ENCODE measurements around the gene PACRG. TPM values are rescaled to one million over a fixed set of nuclear protein-coding genes. Genes with fewer than 3 reads are reported as not detected.

Gene PACRG
- total and polyA plus RNA-seq, 2 of the 8 experiments (the other 6 are each of a cell fraction or from before 2014, with no cell fraction given) = 0.44 to 0.54 TPM

- Histone ChIP-seq H3K4me2 (ENCODE audit: insufficient read depth in 1 of 2, low read depth in 2 of 2, low read length in 2 of 2) (no peak overlapping the region), H2BK20ac (ENCODE audit: low read length) (no peak overlapping the region), H3K14ac (ENCODE audit: insufficient read length) (no peak overlapping the region), H3K56ac (replicated peaks; ENCODE audit: insufficient read length, low read depth, low read length) (no peak overlapping the region), H2AFZ (ENCODE audit: low read length) (peak overlapping the region; percentile 17; the same call in 1 of the 2 replicates), H2AK5ac (ENCODE audit: low read depth, low read length) (no peak overlapping the region), H3K18ac (ENCODE audit: extremely low read depth, low read length) (no peak overlapping the region), H3K4ac (replicated peaks; ENCODE audit: insufficient read length, low read depth, low read length) (no peak overlapping the region), H3K36me3 (ENCODE audit: control insufficient read depth in 2 of 4, insufficient read depth in 4 of 4, low read length in 3 of 4) (no peaks in the 10 kb centered on the region), H4K8ac (ENCODE audit: extremely low read depth, insufficient read depth, low read length) (no peak overlapping the region), H3K9me3 (ENCODE audit: insufficient read depth in 2 of 2, low read depth in 1 of 2, low read length in 1 of 2) (no peaks in the 10 kb centered on the region), H4K20me1 (replicated peaks in 1 of 2; ENCODE audit: control insufficient read depth in 1 of 2, insufficient read depth in 2 of 2, low read length in 2 of 2) (no peaks in the 10 kb centered on the region), H3K4me1 (replicated peaks in 1 of 4; ENCODE audit: control insufficient read depth in 3 of 4, insufficient read depth in 4 of 4, low read length in 3 of 4) (no peaks in the 10 kb centered on the region), H3K79me2 (ENCODE audit: control insufficient read depth in 1 of 2, insufficient read depth in 2 of 2, low read length in 2 of 2) (no peaks in the 10 kb centered on the region), H3K27ac (ENCODE audit: low read depth, low read length) (no peak overlapping the region), H4K5ac (ENCODE audit: insufficient read length, low read depth, low read length) (no peak overlapping the region), H3K23me2 (ENCODE audit: low read depth, low read length) (no peaks in the 10 kb centered on the region), H4K91ac (replicated peaks; ENCODE audit: insufficient read length, low read length) (no peak overlapping the region), H3K23ac (ENCODE audit: insufficient read length) (no peak overlapping the region), H2BK15ac (ENCODE audit: low read length) (no peak overlapping the region), H3K79me1 (ENCODE audit: low read depth, low read length) (no peaks in the 10 kb centered on the region), H3K9ac (replicated peaks in 1 of 4; ENCODE audit: extremely low read depth in 1 of 4, low read depth in 3 of 4, low read length in 3 of 4) (no peak overlapping the region), H3K27me3 (replicated peaks in 1 of 4; ENCODE audit: control insufficient read depth in 3 of 4, extremely low read depth in 1 of 4, insufficient read depth in 3 of 4, low read length in 3 of 4) (no peaks in the 10 kb centered on the region), H2BK120ac (replicated peaks; ENCODE audit: low read depth, low read length) (no peak overlapping the region), H2BK5ac (ENCODE audit: low read depth, low read length) (no peak overlapping the region), H2BK12ac (ENCODE audit: low read depth, low read length) (no peak overlapping the region), H3K4me3 (ENCODE audit: extremely low read depth in 1 of 4, insufficient read depth in 2 of 4, low read depth in 3 of 4, low read length in 4 of 4) (no peak overlapping the region)
- WGBS, 2 experiments (ENCODE audit: extremely low coverage in 1 of 2, insufficient coverage in 1 of 2, insufficient read length in 1 of 2, insufficient replicate concordance in 2 of 2, low coverage in 1 of 2, low lambda C conversion rate in 2 of 2, missing lambda C conversion rate in 1 of 2) = 96 to 100% methylated on average over 2 to 5 of the region's 5 CpGs
- no peak for FAIRE-seq
- POLR2A ChIA-PET (ENCODE audit: partially characterized antibody) = no interaction called here
- no peak for DNase-seq (ENCODE audit: low read depth in 1 of 2, low spot score in 2 of 2)
- CTCF ChIA-PET (ENCODE audit: partially characterized antibody) = no interaction called here
- TF ChIP-seq SP4 (IDR thresholded peaks at IDR 0.05; ENCODE audit: low read length) (no peak), CHD2 (IDR thresholded peaks at IDR 0.05; ENCODE audit: low read length) (no peak), EGR1 (IDR thresholded peaks at IDR 0.05; ENCODE audit: borderline replicate concordance, low read depth, low read length) (no peak), BACH1 (IDR thresholded peaks at IDR 0.05; ENCODE audit: low read length) (no peak), SIRT6 (IDR thresholded peaks at IDR 0.05; ENCODE audit: low read length) (no peak), SIN3A (conservative IDR thresholded peaks at IDR 0.05 in 1 of 2, IDR thresholded peaks at IDR 0.05 in 1 of 2; ENCODE audit: low read depth in 1 of 2, low read length in 2 of 2) (no peak)
Measured at GRCh38 chr6:162976141-162976540, 248.4 kb downstream of the PACRG start.
